ENCODE data around the gene MARCHF4. TPM values are rescaled to one million over a fixed set of nuclear protein-coding genes. Genes with fewer than 3 reads are reported as not detected.

Gene MARCHF4
- total and polyA plus RNA-seq, 2 experiments from 2014 or later = 0.13 to 0.28 TPM

DNA sequence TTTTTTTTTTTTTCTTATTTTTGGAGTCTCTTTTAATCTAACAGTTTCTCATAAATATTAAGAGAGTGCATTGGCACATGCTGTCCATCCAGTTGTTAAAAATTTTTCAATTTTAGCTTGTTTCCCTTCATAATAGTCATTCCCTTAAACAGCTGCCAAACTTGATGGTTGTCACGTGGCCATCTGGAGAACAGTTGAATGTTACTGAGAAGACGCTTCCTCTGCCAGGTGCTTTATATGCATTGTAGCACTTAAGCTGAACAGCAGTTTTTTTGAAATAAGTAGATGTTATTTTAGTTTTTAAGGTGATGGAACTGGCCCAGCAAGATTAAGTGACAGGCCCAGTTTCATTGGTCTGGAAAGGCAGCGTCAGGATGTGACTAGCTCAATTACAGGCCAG, 43.3 kb upstream of the MARCHF4 start:
- Histone ChIP-seq H3K9me3 (ENCODE audit: low read depth) (no peaks in the 10 kb centered on the region), H3K4me1 (ENCODE audit: insufficient read depth) (no peaks in the 10 kb centered on the region), H3K27ac (no peak overlapping the region), H2AFZ (no peak overlapping the region), H3K4me3 (no peak overlapping the region), H3K27me3 (no peaks in the 10 kb centered on the region), H4K20me1 (ENCODE audit: insufficient read depth, poor library complexity, severe bottlenecking) (no peaks in the 10 kb centered on the region), H3K9me2 (replicated peaks; ENCODE audit: insufficient read depth) (no peaks in the 10 kb centered on the region), H3K79me2 (peaks cover 13% of the 10 kb centered on the region), H3K36me3 (replicated peaks; ENCODE audit: insufficient read depth, low read depth) (no peaks in the 10 kb centered on the region), H3K4me2 (no peak overlapping the region)
- no peak for DNase-seq (ENCODE audit: low spot score)
- over 99% methylated on average over 3 of the region's 3 CpGs for WGBS (ENCODE audit: low lambda C conversion rate, missing lambda C conversion rate)
- TF ChIP-seq EZH2phosphoT487 (IDR thresholded peaks at IDR 0.05; ENCODE audit: low read depth, severe bottlenecking, unreplicated experiment) = no peak
- no peak for TF ChIP-seq EZH2 (IDR thresholded peaks at IDR 0.05; ENCODE audit: borderline replicate concordance)
- TF ChIP-seq CTCF (IDR thresholded peaks at IDR 0.05; ENCODE audit: poor library complexity) = no peak

GRCh38 chr2:216414772-216415319, 42.6 kb upstream of the MARCHF4 start:
- Histone ChIP-seq H3K27ac (no peak overlapping the region), H3K27me3 (no peaks in the 10 kb centered on the region), H3K4me2 (no peak overlapping the region), H2AFZ (no peak overlapping the region), H4K20me1 (ENCODE audit: insufficient read depth, poor library complexity, severe bottlenecking) (no peaks in the 10 kb centered on the region), H3K79me2 (peaks cover 13% of the 10 kb centered on the region), H3K9me2 (replicated peaks; ENCODE audit: insufficient read depth) (no peaks in the 10 kb centered on the region), H3K36me3 (replicated peaks; ENCODE audit: insufficient read depth, low read depth) (no peaks in the 10 kb centered on the region), H3K9me3 (ENCODE audit: low read depth) (no peaks in the 10 kb centered on the region), H3K4me3 (no peak overlapping the region), H3K4me1 (ENCODE audit: insufficient read depth) (no peaks in the 10 kb centered on the region)
- WGBS (ENCODE audit: low lambda C conversion rate, missing lambda C conversion rate) = 94% methylated on average over 3 of the region's 3 CpGs
- no peak for TF ChIP-seq CTCF (IDR thresholded peaks at IDR 0.05; ENCODE audit: poor library complexity)
- no peak for TF ChIP-seq EZH2phosphoT487 (IDR thresholded peaks at IDR 0.05; ENCODE audit: low read depth, severe bottlenecking, unreplicated experiment)
- TF ChIP-seq EZH2 (IDR thresholded peaks at IDR 0.05; ENCODE audit: borderline replicate concordance) = no peak
- no peak for DNase-seq (ENCODE audit: low spot score)

DNA sequence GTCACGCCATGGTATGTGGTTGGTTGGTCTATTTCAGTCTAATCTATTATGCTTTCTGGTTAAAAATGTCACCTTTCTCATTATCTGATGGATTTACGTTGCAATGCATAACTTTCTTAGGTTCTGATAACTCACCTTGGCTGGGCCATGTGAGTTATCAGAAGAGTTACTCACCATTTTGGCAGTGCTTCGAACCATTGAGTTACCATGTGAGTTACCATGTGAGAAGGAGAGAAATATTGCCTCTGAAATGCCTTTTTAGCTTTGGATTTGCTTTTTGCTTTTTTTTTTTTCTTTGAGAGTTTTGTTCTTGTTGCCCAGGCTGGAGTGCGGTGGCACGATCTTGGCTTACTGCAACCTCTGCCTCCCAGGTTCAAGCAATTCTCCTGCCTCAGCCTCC, 41.6 kb upstream of the MARCHF4 start:
- H3K79me2 ChIP-seq = peaks cover 13% of the 10 kb centered on the region
- 98% methylated on average over 5 of the region's 5 CpGs for WGBS (ENCODE audit: low lambda C conversion rate, missing lambda C conversion rate)
- no peaks in the 10 kb centered on the region for H3K4me1 ChIP-seq (ENCODE audit: insufficient read depth)
- H3K4me3 ChIP-seq = no peak overlapping the region
- no peaks in the 10 kb centered on the region for H3K9me3 ChIP-seq (ENCODE audit: low read depth)
- no peak for DNase-seq (ENCODE audit: low spot score)
- H2AFZ ChIP-seq = no peak overlapping the region
- no peak for TF ChIP-seq EZH2 (IDR thresholded peaks at IDR 0.05; ENCODE audit: borderline replicate concordance)
- no peak for TF ChIP-seq EZH2phosphoT487 (IDR thresholded peaks at IDR 0.05; ENCODE audit: low read depth, severe bottlenecking, unreplicated experiment)
- no peak for TF ChIP-seq CTCF (IDR thresholded peaks at IDR 0.05; ENCODE audit: poor library complexity)
- no peaks in the 10 kb centered on the region for H3K27me3 ChIP-seq
- H3K27ac ChIP-seq = no peak overlapping the region
- H3K36me3 ChIP-seq (replicated peaks; ENCODE audit: insufficient read depth, low read depth) = no peaks in the 10 kb centered on the region
- no peaks in the 10 kb centered on the region for H3K9me2 ChIP-seq (replicated peaks; ENCODE audit: insufficient read depth)
- H4K20me1 ChIP-seq (ENCODE audit: insufficient read depth, poor library complexity, severe bottlenecking) = no peaks in the 10 kb centered on the region
- no peak overlapping the region for H3K4me2 ChIP-seq

All from hepatocyte (in vitro differentiated cells).